D341Med (cell line): ENCODE results near the gene TSPAN4.
A peak's percentile ranks its signal among the peaks of the same experiment; 100 is the strongest.

Experiments
- DNase-seq: peaks from one replicate; pipeline ENCODE4 v3.0.0; 2012; ENCODE audit warnings: low spot score

Gene TSPAN4

GRCh38 chr11:889257-889656, 46.6 kb downstream of the TSPAN4 start:
- DNase-seq, result peak; percentile 81

- no peak for DNase-seq
Observed at GRCh38 chr11:889687-890475, 47.2 kb downstream of the TSPAN4 start.

DNA sequence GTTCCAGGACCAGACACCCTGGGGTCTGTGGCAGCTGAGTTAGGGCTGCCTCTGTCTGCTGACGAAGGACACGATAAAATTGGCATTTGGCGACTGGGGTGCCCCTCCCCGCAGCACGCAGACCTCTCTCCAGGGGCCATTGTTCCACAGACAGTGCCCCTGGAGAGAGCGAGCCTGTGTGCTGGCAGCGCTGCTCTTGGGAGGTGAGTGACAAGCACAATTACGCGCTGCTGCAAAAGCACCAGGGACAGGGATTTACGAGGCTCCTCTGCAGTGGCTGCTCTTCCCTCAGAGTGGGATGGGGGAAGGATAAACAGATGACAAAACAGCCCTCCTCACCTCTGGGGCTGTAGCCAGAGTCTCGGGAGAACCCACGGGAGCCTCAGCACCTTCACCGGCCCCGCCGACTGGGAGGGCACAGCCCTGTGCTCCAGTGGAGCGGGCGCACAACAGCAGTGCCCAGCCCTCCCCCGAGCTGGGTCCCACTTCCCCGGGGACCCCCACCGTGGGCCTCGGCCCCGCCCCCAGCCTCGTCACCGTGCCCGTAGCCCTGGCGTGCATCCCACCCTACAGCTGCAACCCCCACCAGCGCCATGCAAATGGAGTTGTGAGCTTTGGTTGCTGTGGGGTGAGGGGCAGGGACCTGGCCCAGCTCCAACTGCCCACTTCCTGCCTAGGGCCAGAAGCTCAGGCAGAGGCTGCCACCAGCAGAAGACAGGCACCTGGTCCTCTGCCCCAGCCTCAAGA, 48.3 kb downstream of the TSPAN4 start:
- peak; percentile 69 for DNase-seq

- DNase-seq, result no peak
Observed at GRCh38 chr11:893008-893654, 50.5 kb downstream of the TSPAN4 start.

GRCh38 chr11:894575-895201, 52.0 kb downstream of the TSPAN4 start:
- DNase-seq, result no peak

DNA sequence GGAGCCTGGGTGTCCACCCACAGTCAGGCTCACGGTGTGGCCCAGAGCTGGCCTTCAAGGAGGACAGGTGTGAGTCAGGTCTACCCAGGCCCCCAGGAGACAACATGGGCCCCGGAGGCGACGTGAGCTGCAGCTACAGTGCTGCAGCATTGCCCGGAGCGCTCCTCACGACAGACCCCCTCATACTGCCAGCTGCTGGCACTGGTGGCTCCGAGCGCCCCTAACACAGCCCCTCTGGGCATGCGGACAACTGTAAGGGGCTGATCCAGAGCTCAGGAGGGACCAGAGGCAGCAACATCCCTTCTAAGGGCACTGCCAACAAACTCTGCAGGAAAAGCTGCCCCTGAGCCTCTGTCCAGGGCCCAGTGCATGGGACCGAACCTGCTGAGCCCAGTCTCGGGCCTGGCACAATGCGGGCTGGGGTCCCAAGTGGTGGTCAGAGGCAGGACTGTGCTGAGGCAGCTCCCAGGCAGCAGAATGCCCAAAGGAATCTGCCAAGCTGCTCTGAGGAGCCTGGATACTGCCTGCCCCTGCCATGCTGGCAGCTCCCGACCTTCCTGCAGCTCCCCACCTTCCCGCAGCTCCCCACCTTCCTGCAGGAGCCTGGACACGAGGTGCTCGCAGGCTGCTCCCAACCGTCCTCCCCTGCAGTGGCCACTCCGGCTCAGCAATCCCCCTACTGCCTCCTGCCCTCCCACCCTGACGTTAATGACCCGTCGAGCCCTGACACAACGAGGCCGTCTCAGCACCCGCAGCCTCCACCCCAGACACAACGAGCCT, 52.9 kb downstream of the TSPAN4 start:
- DNase-seq, result no peak

DNA sequence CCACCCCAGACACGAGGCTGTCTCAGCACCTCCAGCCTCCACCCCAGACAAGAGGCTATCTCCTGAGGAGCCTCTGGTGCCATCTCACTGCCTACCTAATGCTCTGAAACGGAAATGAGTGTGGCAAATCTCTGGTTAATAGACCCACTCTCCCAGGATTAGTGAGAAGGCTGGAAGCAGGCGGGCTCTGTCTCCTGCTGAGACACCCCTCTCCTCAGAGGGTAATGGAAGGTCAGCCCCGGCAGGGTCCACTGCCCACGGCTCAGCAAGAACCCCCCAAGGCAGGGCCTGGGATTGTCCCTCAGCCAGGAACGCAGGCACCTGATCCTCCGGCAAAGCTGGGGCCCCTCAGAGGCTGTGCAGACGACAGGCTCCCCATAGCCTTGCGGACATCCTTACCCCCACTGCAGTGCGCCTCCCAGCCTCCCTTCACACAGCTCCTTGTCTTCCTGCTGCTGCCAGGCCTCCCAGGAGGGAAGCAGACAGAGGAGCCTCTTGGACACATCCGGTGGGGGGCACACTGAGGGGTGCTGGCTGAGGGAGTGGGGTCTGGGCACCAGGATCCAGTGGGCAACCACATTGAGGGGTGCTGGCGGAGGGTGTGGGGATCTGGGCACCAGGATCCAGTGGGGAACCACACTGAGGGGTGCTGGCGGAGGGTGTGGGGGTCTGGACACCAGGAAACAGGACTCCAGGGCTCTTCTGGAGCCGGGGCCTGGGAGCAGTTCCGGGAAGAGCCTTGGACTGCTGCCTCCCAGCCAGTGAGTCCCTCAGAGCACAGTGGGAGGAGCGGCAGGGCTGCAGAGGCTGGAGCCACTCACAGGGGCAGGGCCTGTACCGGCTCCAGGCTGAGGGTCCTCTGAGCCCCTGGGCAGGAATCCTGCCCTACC, 54.8 kb downstream of the TSPAN4 start:
- no peak for DNase-seq

DNA sequence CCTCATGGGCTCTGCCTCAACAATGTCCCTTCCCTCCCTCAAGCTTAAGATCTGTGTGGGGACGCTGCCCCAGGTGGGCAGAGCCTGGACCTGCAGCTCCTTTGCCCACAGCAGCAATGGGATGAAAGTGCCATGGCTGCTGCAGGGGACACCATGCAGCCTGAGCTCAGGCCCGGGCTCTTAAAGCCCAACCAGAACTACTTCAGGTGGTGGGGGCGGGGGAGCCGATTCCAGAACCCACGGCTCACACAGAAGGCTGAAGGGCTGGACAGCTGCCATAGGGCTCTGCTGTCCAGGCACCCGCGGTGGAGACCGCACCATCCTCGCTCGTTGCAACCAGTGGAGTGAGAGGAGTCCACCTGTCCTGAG, 55.5 kb downstream of the TSPAN4 start:
- peak; percentile 81 for DNase-seq

DNA sequence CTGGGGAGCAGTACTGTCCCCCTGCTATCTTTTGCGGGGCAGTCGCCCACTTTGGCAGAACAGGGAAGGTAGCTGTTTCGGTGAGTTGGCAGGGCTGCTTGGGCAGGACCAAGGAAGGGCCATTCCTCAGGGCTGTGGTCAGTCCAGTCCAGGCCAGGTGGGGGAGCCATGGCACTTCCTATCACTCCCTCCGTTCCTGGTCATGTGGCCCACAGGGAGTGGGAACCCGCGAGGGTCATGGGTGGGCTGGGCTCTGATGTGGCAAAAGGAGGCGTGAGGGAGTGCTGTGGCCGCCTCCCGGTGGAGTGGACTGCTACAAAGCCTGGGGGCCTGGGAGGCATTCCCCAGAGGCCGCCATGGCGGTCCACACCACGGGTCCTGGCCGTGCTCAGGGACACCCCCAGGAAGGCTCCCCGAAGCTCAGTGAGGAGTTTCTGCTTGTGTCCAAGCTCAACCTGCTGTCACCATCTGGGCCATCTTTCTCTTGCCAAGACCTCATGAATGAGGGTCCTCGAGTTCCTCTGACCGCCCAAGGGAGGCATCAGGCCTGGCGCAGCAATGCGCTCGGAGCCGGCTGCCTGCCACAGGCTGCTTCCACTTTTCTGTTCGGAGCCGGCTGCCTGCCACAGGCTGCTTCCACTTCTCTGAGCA, 56.0 kb downstream of the TSPAN4 start:
- DNase-seq, result no peak

- no peak for DNase-seq
Observed at GRCh38 chr11:899724-900123, 57.1 kb downstream of the TSPAN4 start.

- DNase-seq, result no peak
Observed at GRCh38 chr11:900545-900944, 57.9 kb downstream of the TSPAN4 start.

DNA sequence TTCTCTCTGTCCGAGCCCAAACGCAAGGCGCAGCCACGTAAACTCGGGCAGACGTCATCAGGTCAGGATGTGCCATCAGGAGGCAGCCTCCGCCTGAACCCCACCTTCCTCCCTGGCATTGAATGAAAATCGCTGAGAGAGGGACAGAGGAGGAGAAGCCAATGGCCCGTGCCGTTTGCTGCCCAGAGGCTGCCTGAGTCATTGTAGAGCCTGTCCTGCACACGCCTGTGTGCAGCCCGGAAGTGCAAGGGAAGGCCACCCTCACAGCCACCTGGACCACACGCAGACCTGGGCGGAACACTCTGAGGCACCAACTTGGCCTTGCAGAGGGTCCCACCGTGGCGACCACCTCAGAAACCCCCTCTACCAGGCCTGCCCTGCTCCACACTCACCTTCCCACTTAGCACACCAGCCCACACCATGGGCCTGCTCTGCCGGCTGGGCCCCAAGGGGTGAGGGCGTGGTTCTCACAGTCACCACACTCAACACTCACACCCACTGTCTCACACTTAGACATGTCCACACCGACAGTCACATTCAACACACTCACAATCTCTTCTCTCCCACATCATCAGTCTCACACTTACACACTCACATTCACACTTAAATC, 58.9 kb downstream of the TSPAN4 start:
- no peak for DNase-seq

DNA sequence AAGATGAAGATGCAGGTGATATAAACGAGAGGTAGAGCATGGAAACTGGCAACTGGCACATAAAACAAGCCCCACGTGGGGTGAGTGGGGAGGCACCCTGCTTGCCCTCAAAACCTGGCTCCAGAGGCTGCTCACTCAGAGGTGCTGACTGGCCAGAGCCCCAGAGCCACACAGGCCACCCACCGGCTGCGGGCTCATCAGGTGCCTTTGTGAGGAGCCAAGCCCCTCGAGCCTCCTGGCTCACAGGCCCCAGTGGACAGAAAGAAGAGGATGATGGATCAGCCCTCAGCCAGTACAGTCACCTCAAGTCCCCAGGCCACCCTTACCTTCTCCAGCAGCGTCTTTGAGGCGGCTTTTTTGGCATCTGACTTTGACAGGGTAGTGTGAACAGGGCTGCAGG, 61.7 kb downstream of the TSPAN4 start:
- no peak for DNase-seq

DNA sequence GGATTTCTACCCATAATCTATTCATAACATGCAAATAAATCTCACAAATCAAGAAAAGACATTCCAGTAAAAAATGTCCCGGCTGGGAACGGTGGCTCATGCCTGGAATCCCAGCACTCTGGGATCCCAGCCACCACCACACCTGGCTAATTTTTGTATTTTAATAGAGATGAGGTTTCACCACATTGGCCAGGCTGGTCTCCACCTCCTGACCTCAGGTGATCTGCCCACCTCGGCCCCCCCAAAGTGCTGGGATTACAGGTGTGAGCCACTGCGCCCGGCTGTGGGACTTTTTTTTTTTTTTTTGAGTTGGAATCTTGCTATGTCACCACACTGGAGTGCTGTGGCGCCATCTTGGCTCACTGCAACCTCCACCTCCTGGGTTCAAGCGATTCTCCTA, 63.3 kb downstream of the TSPAN4 start:
- DNase-seq, result no peak

- DNase-seq, result no peak
Observed at GRCh38 chr11:907668-908067, 65.0 kb downstream of the TSPAN4 start.

DNA sequence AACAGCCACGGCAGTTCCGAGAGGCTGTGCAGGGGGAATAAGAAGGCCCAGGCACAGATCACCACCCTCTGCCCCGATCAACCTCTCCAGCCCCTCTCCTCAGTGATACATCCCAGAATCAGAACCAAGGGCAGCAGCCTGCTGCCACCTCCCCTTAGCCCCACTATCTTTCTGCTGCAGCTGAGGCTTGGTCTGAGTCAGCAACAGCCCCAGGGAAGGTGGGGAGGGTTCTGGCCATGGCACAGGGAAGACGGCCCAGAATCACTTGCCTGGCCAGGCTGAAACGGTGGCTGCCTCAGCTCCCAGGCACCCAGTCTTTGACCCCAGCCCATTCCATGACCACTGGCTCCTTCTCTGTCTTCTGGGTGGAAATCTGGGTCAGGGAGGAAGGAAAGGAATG, 65.6 kb downstream of the TSPAN4 start:
- no peak for DNase-seq

- DNase-seq, result no peak
Observed at GRCh38 chr11:909406-909805, 66.8 kb downstream of the TSPAN4 start.

- DNase-seq, result no peak
Observed at GRCh38 chr11:910044-910588, 67.5 kb downstream of the TSPAN4 start.

- peak; percentile 97 for DNase-seq
Observed at GRCh38 chr11:910589-911030, 68.0 kb downstream of the TSPAN4 start, which contains the start of gene CHID1. Gene CHID1, minus strand, starts transcription at chr11:910810. Its CDS starts 5,994 bp downstream, at chr11:904816.
